GM18505 (cell line): Measurements from ENCODE around the gene RAB14.

ENCODE experiments used
- ATAC-seq: cut with Tn5 transposase; IDR thresholded peaks from one replicate; pipeline ENCODE4 v1.9.1; 2021; ENCODE audit not compliant: unreplicated experiment
- POLR2A ChIP-seq: IDR thresholded peaks from 4 replicates; pipeline ENCODE4 v1.6.1; 2011; ENCODE audit warnings: borderline replicate concordance; ENCODE audit not compliant: insufficient read depth, insufficient read length; ENCODE audit errors: extremely low read depth

The RAB14 gene

DNA sequence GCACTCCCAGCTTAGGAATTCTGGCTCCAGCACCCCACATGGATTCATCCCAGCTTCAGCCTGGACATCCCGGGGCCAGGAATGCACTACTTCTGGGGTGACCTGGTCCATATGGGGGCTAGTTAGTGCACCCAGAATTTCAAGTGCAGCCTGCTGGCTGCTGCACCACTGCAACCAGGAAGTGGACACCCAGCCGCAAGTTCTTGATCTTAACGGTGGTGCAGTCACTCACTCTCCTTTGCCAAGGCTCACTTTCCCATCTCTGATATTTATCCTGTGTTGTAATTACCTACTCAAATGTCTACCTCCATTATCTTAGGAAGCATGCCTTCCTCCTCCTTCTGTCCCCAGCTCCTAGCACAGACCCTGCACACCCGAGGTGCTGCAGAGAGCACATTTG lies 26.2 kb upstream of the RAB14 start:
- no peak for ATAC-seq

GRCh38 chr9:121226175-121226574 lies 24.5 kb upstream of the RAB14 start:
- ATAC-seq: no peak
- no peak for TF ChIP-seq POLR2A

More for the DNA sequence above, 26.2 kb upstream of the RAB14 start:
- no peak for TF ChIP-seq POLR2A

DNA sequence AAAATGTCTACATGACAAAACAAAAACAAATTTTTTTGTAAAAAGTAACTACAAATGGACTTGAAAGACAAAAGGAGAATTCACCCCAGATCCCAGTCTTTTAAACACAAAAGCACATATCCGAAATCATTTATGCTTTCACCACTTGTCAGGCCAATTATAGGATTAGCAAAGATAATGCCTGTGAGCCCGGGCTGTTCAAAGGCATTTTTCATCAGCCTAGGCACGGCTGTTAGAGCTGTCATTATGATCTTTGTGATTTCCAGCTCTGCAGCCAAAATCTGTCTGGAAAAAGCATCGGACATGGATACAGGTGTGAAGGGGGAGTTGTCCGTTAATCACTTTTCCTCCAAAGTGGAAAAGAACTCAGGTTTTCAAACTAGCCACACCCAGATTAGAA lies 23.6 kb upstream of the RAB14 start:
- no peak for TF ChIP-seq POLR2A

GRCh38 chr9:121222524-121223171 lies 21.0 kb upstream of the RAB14 start:
- TF ChIP-seq POLR2A: no peak
- ATAC-seq: no peak

More for the DNA sequence above, 23.6 kb upstream of the RAB14 start:
- no peak for ATAC-seq

- no peak for TF ChIP-seq POLR2A
- no peak for ATAC-seq
These were observed 20.0 kb upstream of the RAB14 start for GRCh38 chr9:121221664-121222055.

GRCh38 chr9:121220996-121221663 lies 19.5 kb upstream of the RAB14 start:
- ATAC-seq: no peak

GRCh38 chr9:121219530-121219929 lies 17.9 kb upstream of the RAB14 start:
- no peak for ATAC-seq
- TF ChIP-seq POLR2A: no peak

More at GRCh38 chr9:121220996-121221663, 19.5 kb upstream of the RAB14 start:
- TF ChIP-seq POLR2A: no peak

DNA sequence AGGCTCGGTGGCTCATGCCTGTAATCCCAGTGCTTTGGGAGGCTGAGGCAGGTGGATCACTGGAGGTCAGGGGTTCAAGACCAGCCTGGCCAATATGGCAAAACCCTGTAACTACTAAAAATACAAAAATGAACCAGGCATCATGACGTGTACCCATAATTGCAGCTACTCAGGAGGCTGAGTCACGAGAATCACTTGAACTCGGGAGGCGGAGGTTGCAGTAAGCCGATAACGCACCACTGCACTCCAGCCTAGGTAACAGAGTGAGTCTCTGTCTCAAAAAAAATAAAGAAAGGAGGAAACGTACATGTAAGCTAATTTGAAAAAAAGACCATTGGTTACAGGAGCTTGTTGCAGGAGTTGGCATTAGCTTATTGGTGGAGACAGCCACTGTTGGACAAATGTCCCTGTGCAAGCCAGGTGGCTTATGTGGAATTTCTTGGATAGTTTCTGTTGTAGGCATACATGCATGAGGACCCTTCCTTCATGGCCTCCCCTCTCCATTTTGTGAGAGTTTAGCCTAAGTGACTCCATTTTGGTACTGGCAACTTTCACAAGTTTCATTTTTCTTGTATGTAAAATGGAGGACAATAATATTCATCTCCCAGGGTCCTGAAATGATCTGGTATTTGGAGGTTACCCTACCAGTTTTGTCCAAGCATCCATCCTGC lies 16.8 kb upstream of the RAB14 start:
- TF ChIP-seq POLR2A: no peak
- no peak for ATAC-seq

DNA sequence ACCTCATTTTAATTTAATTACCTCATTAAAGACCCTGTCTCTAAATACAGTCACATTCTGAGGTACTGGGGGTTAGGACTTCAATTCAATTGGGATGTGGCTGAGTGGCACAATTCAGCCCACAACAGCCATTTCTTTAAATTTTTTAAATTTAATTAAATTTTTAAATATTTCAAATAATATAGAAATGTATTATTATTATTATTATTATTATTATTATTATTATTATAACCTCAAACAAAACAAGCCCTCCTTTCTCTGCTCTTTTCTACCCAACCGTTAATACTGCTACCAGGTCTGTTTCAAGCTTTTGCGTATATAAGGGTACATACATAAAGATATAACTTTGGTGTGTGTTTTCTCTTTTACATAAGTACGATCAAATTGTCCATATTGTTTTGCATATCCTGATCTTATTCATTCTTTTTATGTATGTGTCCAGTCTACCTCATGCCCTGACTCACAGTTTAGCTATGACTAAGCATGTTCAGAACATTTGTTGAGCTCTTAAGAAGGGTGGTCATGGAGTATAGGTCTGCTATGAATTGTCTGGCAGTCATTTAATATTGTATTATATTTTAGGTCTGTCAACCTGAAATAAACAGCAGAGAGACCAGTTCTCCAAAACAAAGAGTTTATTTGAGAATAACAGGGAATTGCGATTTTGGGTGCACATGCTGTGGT lies 16.1 kb upstream of the RAB14 start:
- TF ChIP-seq POLR2A: no peak
- ATAC-seq: peak; percentile 67

GRCh38 chr9:121216271-121216805 lies 14.7 kb upstream of the RAB14 start:
- no peak for TF ChIP-seq POLR2A
- ATAC-seq: no peak

DNA sequence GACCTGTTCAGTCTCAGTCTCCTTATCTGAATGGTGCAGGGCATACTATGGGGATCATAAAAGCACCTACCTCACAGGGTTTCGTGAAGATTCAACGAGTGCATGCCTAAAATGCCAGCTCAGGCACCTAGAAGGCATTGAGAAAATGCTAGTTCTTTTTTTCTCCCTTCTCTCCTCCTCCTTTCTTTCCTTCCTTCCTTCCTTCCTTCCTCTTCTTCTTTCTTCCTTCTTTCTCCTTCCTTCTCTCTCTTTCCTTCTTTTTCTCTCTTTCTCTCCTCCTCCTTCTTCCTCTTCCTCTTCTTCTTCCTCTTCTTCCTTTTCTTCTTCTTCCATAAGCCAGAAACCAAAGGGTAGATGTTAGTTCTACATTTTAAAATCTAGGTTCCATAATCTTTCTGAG lies 12.3 kb upstream of the RAB14 start:
- no peak for ATAC-seq
- TF ChIP-seq POLR2A: no peak

- ATAC-seq: no peak
These were observed 11.6 kb upstream of the RAB14 start for GRCh38 chr9:121213136-121213806.

DNA sequence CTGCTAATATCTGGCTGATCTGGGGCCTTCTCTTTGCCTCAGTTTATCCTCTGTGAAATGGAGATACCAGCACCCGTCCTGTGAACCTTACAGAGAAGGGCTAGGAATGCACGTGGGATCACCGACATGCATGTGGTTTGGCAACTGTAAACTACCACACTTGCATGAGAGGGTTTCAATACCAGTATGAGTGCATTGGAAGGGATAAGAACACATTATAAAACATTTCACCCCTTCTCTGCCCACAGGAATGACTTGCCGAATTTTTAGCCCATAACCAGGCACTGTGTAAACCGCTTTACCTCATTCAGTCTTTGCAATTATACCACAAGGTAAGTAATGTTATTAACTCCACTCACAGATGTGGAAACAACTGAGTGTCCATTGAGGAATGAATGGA lies 8.9 kb upstream of the RAB14 start:
- no peak for TF ChIP-seq POLR2A
- no peak for ATAC-seq

More at GRCh38 chr9:121213136-121213806, 11.6 kb upstream of the RAB14 start:
- TF ChIP-seq POLR2A: no peak
